NCI-H2107 treated with DMSO at 0.1 percent for 48 hours (cell line): ENCODE data around the gene DNAJC3.

Experiments used
- DNase-seq: peaks from one replicate; lab custom pipeline; 2025; ENCODE audit not compliant: unreplicated experiment; lab: John Stamatoyannopoulos, UW

DNAJC3 gene, protein sequence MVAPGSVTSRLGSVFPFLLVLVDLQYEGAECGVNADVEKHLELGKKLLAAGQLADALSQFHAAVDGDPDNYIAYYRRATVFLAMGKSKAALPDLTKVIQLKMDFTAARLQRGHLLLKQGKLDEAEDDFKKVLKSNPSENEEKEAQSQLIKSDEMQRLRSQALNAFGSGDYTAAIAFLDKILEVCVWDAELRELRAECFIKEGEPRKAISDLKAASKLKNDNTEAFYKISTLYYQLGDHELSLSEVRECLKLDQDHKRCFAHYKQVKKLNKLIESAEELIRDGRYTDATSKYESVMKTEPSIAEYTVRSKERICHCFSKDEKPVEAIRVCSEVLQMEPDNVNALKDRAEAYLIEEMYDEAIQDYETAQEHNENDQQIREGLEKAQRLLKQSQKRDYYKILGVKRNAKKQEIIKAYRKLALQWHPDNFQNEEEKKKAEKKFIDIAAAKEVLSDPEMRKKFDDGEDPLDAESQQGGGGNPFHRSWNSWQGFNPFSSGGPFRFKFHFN

DNA sequence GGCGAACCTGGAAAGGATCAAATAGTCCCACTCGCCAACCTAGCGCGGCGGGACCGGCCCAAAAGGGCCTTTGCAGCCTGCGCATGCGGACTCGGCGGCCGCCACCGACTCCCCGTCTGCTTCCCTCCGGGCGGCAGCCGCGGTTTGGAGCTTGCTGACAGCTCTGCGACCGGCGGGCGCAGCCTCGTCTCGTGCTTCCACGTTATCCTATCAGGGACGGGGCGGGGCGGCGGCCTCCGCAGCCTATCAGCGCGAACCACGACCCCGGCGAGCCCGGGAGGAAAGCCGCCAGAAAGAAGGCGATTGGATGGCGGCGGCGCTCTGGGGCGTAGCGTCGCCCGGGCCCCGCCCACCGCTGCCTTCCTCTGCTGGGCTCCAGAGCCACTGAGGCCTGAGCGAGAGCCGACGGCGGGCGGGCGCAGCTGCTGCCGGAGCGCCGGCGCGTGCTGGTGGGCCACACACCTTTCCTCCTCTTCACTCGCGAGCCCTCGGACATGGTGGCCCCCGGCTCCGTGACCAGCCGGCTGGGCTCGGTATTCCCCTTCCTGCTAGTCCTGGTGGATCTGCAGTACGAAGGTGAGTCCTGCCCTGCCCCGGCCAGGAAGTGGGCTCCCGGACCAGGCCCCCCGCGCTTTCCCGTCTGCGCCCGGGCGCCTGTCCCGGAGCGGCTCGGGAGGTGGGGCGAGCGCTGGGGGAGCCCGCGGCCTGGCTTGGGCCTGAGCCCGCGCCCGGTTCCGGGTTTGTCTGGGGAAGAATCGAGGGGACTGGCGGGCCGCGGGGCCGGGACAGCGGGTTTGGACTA, at the start of gene DNAJC3:
DNAJC3 (plus strand) TSS at position 378 of the 802 bp plus-strand sequence; CDS start at position 495, 117 bp downstream.
- peak; percentile 72 for DNase-seq

DNA sequence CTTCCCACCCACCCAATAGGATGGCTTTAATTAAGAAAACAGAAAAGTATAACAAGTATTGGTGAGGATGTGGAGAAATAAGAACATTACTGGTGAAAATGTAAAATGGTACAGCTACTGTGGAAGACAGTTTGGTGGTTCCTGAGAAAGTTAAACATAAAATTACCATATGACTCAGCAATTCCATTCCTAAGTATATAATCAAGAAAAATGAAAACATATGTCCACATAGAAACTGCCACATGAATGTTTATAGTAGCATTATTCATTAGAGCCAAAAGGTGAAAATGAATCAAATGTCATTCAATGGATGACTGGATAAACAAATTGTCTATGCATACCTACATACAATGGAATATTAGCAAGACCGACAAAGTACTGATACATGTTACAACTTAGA, 49.3 kb upstream of the DNAJC3 start:
- DNase-seq = no peak

DNA sequence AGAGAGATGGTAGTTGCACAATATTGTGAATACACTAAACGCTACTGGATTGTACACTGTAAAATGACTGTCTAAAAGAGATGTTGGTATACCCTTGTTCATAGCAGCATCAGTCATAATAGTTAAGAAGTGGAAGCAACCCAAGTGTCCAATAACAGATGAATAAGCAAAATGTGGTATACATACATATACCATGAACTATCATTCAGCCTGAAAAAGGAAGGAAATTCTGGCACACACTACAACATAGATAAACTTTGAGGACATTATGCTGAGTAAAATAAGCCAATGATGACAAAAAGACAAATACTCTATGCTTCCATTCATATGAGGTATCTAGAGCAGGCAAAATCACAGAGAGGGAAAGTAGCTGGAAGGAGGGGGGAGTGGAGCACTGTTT, 48.5 kb upstream of the DNAJC3 start:
- no peak for DNase-seq

DNA sequence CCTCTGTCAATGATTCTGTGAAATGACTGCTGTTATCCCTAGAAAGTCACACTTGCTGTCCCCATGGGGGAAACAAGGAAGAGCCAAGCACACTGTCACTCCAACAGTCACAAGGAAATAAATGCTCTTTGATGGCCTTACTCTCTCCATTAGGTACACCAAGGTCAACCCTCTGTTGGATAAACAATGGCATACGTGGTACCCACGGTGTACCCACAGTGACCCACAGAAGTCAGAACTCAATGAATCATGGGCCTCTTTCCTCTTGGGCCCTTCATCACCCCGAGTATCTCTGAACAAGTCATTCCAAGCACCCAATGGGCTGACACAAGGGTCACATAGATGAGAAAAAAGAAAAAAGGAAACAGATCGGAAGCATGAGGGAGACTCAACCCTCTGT, 47.9 kb upstream of the DNAJC3 start:
- no peak for DNase-seq

DNA sequence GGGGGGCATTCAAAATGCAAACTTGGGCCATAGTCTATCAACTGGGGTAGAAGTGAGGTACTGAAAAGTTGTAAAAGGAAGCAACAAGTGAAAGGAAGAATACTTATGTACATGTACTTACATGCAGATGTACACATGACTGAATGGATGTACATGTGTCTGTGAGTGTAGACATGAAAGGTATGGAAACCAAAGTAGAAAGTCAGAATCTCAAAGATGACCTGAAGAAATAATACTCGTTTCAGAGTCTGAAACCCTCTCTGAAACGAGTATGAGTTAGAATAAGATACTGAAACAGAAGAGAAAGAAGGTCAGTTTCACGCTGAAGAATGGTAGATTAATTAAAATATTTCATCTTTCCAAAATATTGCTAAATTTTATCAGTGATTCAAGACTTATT, 46.3 kb upstream of the DNAJC3 start:
- no peak for DNase-seq

DNA sequence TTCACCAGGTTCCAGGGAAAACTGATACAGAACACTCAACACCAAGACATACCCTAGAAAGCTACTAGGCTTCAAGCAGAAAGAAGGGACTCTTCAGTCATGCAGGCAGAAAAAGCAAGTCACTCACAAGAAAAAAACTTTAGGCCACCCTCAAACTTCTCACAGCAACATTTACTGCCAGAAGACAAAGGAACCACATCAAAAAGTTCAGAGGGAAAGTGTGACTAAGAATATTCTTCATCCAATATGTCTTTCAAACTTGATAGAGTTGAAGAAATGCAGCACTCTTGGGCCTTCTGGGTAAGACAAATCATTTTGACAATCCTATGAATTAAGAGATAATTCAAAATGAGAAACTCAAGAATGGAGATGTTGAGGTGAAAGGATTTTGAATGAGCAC, 40.1 kb upstream of the DNAJC3 start:
- DNase-seq = no peak

DNA sequence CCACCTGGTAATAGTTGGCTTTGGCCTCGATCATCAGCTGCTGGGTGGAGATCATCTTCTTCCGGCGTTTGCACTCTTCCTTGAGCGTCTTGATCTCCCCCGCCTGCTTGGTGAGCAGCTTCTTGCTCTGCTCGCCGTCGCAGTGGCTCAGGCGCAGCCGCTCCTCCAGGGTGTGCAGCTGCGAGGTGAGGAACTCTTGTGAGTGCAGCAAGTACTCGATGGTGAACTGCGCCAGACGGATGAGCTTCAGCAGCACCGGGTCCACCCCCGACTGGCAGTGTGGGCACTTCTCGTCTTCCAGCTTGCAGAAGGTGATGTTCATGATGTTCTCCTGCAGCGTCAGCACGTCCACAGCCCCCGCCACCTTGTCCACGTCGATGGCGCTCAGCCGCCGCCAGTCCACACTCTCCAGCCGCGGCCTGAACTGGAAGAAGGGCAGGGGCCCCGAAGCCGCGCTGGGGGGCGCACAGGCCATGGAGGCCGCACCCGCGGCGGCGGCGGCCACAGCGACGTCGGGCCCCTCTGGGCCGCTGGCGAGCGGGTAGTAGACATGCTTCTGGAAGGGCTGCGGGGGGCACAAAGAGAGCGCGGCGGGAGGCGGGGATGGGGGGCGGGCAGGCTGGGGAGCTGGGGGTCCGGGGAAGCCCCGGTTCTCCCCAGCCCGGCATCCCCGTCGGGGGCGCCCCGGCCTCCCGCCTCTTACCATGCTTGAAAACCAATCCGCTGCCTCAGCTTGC, 35.5 kb upstream of the DNAJC3 start:
- no peak for DNase-seq

DNA sequence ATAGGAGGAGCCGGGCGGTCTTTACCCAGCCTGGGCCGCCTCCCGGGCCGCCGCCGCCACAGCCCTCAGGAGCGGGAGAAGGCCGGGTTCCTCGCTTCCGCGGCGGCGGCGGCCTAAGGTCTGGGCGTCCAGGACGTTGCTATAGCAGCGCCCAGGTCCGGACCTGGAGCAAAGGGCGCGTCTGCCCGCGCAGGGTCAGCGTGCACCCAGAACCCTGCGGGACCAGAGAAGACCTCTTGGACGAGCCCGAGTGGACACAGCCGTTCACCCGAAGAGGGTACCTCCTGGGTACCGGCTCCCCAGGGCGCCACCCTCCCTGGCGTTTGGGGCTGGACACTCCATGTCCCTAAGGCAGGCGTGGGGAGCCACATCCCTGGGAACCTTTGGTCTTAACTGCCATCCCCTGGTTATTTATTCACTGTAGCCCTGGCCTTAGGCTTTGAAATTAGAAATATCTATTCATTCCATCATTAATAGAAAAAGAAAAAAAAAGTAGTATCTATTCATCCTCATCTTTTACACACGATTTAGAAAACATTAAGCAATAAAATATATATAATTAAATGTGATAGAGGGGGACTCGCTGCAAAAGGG, 34.8 kb upstream of the DNAJC3 start:
- no peak for DNase-seq

DNA sequence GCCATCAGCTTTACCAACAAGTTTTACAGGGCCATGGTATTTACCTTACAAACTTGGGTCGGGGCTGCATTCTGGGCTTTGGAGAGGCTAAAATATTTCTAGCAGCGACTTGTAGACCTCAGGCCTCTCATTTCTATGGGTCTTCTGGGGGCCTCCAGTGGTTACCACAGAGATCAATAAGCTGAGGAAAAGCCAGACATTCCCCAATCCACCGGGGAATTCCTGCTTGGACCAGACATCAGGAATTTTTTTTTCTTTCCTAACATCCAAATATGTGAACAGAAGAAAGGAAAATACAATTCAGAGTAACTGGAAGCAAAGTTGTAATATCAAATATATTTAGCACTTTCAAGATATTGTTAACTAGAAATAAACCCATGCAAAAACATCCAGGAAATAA, 33.9 kb upstream of the DNAJC3 start:
- DNase-seq = no peak

DNA sequence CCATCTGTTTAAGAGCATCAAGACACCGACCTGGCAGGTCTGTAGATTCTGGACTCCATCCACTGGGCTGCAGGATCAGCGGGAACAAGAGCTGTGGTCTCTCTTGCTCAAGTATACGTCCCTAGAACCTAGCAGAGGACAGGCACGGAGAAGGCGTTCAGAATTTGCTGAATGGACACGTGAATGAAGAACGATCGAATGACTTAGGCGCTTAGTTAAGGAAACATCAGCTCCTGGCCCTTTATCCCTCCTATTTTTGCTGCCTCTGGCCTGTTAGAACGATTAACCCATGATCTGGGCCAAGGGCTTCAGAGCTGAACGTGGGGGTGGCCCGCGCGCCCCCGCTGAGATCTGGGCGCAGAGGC, 33.4 kb upstream of the DNAJC3 start:
- DNase-seq = no peak

DNA sequence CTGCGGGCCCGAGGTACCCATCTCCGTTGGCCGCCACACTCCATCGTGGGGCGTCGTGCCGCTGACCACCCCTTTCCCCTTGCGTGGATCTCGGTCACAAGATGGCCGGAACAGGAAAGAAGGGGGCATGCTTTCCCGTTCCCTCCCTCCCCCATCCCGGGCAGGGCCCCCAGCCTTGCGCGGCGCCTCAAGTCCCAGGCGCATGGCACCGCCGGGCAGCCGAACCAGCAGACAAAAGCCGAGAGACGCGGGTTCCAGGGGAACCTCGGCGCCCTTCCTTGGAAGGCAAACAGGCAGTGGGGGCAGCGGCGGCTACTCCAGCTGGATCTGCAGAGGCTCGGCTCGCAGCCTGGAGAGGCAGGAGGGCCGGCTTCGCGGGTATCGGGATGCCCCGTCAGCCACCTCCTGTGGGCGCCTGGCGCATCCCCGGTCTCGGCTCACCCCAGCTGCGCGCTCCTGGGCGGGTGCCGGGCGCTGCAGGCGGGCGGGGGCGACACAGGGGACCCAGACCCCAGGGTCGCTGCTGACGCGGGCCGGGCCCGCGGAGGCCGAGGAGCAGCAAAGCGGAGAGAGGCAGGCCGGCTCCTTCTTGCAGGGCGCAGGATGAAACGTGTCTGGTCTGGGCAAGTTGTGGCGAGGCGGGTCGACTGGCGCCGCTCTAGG, 32.9 kb upstream of the DNAJC3 start:
- no peak for DNase-seq

DNA sequence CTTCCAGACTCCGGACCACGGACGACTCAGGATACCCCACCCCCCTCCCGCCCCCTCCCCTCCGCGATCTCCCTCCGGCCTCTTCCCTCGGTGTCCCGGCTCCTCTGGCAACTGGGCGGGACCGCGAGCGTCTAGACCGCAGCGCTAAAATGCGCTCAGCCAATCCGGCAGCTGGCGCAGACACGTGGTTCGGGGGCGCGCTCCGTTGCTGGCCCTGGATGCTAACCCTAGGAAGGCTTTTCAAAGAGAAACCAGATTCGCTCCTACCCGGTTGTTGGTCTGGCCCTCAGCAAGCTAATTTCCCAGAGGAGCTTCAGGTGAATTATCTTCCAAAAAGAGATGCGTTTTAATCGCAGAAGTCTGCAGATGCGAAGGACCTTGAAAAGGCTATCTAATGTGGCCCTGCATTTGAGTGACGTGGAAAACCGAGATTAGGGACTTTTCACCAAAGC, 32.3 kb upstream of the DNAJC3 start, which contains the start of gene DZIP1:
DZIP1 (minus strand) TSS at position 106 of the 452 bp plus-strand sequence. CDS start 2,677 bp downstream, outside the sequence.
- DNase-seq = peak; percentile 37

DNA sequence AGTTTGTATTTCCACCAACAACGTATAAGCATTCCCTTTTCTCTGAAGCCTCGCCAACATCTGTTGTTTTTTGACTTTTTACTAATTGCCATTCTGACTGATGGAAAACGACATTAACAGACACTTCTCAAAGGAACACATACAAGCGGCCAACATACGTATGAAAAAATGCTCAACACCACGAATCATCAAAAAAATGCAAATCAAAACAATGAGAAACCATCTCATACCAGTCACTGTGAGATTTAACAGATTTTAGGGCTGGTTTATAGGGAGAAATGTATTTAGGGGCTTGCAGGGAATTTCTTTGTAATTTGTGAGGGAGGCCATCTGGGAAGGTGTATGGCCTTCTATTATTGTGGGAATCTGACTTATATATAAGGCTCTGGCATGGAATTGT, 29.6 kb upstream of the DNAJC3 start:
- no peak for DNase-seq

DNA sequence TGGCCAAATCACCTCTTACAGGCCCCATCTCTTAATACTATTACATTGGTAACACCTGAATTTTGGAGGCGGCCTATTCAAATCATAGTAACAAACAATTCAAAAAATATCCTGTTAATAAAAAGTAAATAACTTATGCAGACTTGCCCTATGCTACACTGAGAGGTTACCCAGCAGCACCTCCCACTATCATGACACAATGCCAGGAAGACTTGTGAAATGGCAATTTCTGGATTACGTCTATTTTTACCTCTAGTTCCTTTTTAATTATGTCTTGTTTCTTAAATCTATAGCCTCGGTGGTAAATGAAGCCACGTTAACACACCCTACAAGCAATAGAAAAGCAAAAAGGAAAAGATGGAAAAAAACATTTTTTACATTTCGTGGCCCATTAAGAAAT, 26.2 kb upstream of the DNAJC3 start:
- no peak for DNase-seq

DNA sequence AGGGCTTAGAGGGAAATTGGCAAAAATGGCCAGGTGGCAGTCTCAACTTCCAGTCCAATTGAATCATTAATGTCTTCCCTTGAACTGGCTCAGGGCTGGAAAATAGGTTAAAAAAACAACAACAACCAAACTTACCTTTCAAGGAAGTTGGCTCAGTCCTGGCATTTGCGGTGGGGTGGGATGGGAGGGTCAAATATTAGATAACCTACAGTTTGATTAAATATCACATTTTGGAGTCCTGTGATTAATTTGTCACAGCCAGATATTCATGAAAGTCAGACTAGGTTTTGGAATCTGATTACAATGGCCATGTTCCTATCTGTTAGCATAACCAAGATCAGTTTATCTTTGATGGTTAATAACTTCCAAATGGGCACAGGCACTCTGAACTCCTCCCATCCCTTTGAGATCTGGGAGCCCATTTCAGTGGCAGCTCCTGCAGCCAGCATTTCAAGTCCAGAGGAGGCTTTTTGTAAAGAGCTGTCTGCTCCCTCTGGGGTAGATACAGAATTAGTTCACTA, 24.6 kb upstream of the DNAJC3 start:
- no peak for DNase-seq

DNA sequence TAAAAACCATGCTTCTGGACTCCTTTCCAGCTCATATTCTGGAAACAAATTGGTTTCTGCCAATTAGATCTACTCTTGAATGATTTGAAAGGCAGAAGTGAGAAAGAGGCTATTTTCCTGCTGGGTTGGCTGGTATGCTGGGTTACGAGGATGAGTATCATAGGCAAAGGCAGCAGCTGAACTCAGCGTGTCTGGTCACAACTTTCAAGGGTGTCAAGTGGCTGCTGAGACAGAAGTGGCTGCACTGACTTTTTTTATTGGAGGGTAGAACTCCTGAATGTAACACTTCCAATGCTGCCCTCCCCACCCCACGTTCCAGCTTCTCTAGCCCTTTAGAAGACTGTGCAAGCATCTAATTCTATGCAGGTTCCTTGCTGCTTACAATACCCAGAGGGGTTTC, 24.1 kb upstream of the DNAJC3 start:
- DNase-seq = no peak

DNA sequence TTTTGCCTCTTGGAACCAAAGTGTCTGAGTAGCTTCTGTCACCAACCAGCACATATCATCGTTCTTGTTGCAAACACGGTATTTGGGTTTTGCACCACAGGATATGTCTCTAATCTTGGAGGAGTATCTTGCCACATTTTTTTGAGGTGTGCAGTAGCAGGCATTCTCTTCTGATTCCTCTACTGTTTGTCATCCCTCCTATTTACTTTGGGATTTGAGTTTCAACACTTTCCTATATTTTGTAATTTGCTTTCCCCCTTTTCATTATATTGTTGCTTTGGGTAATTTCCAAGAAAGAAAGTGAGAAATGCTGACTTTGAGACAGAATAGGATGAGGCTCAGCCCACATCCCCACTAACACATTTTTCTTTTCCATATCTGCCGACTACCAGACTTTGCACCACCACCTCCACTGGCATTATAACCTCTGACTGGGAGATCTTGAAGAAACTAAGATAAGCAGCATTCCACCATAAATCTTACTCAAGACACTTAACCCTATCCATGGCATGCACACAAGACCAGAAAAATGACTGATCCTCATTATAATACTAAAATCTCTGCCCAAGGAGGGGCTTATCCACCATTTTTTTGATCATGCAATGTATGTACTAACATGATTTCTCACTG, 20.4 kb upstream of the DNAJC3 start:
- no peak for DNase-seq

DNA sequence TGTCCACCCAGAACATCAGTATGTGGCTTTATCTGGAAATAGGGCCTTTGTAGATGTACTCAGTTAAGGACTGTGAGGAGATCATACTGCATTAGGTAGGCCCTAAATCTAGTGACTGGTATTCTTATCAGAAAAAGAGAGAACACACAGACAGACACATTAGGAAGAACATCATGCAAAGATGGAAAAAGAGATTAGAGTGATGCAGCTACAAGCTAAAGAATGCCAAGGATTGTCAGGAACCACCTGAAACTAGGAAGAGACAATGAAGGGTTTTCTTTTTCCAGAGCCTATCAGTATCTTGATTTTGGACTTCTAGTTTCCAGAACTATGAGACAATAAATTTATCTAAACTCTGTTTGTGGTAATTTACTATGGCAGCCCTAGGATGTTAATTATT, 17.4 kb upstream of the DNAJC3 start:
- DNase-seq = no peak

DNA sequence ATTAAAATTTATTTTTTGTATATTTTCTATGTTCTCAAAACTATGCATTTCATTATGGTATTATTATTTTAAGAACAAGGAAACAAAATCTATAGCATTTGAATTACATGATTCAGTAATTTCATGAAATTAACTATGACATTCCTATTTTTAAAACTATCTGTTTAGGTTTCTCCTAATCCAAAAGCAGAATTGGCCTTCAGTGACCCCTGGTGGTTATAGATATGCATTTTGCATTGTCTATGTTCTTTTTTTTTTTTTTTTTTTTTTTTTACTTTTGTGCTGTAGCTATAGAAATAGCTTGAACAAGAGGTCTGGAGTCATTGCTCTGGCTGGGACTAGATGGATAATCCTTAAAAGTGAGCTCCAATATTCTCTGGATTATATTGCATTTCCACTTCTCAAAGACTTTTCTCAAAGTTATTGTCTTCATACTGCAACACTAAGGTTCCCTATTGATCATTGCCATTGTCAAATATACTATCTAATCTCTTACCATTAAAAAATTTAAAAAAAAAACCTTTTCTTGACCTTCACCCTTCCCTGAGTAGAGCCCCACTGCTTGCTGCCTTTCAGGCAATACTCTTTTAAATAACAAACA, 15.9 kb upstream of the DNAJC3 start:
- no peak for DNase-seq
